ENCODE results near the gene JAGN1. TPM values are rescaled to one million over a fixed set of nuclear protein-coding genes. Genes with fewer than 3 reads are reported as not detected.

Gene JAGN1
- total RNA-seq (2022; extraction: Qiagen RNA extraction): 58.8 to 79.6 TPM (median 72.0 TPM) in 5 replicates

GRCh38 chr3:9890249-9891071 is at the start of gene JAGN1:
Gene JAGN1, plus strand, starts transcription at chr3:9890610. Its CDS starts 113 bp downstream, at chr3:9890723.

GRCh38 chr3:9843715-9844438 is 46.5 kb upstream of the JAGN1 start, which contains the start of gene RPUSD3:
Gene RPUSD3, minus strand, starts transcription at chr3:9844008. Its CDS starts 18 bp downstream, at chr3:9843990.

GRCh38 chr3:9879830-9880549 is 10.4 kb upstream of the JAGN1 start, which contains the start of gene CIDEC:
Gene CIDEC, minus strand, starts transcription at chr3:9880253. Its CDS starts 1,767 bp downstream, at chr3:9878486.

GRCh38 chr3:9902372-9903237 is 12.2 kb downstream of the JAGN1 start, which contains the start of gene IL17RE:
Gene IL17RE, plus strand, starts transcription at chr3:9902848. Its CDS starts 85 bp downstream, at chr3:9902933.

GRCh38 chr3:9916734-9917680 is 26.6 kb downstream of the JAGN1 start, which contains the start of gene IL17RC:
Gene IL17RC, plus strand, starts transcription at chr3:9917098. Its CDS starts 218 bp downstream, at chr3:9917316.

GRCh38 chr3:9933561-9934234 is 43.3 kb downstream of the JAGN1 start, which contains the start of gene CRELD1:
Gene CRELD1, plus strand, starts transcription at chr3:9933834. Its CDS starts 605 bp downstream, at chr3:9934439.

Other genes starting within 250 kb of the JAGN1 start
- gene MTMR14, start 241.1 kb upstream of the JAGN1 start, total RNA-seq (2022; extraction: Qiagen RNA extraction): 27.7 to 30.5 TPM (median 29.9 TPM) in 5 replicates
- gene CPNE9, start 186.8 kb upstream of the JAGN1 start, total RNA-seq (2022; extraction: Qiagen RNA extraction): 0.09 to 0.24 TPM (median 0.14 TPM) in 5 replicates
- gene BRPF1, start 158.9 kb upstream of the JAGN1 start, total RNA-seq (2022; extraction: Qiagen RNA extraction): 15.5 to 20.8 TPM (median 18.6 TPM) in 5 replicates
- 15.7 to 20.8 TPM (median 18.4 TPM) in 5 replicates for gene OGG1, start 140.7 kb upstream of the JAGN1 start, total RNA-seq (2022; extraction: Qiagen RNA extraction)
- gene CAMK1, start 120.7 kb upstream of the JAGN1 start, total RNA-seq (2022; extraction: Qiagen RNA extraction): 13.5 to 17.3 TPM (median 16.4 TPM) in 5 replicates
- gene TADA3, start 98.1 kb upstream of the JAGN1 start, total RNA-seq (2022; extraction: Qiagen RNA extraction): 51.7 to 59.4 TPM (median 58.8 TPM) in 5 replicates
- 141 to 238 TPM (median 145 TPM) in 5 replicates for gene ARPC4, start 97.5 kb upstream of the JAGN1 start, total RNA-seq (2022; extraction: Qiagen RNA extraction)
- 6.0 to 8.7 TPM (median 8.3 TPM) in 5 replicates for gene TTLL3, start 80.3 kb upstream of the JAGN1 start, total RNA-seq (2022; extraction: Qiagen RNA extraction)
- gene RPUSD3, start 46.6 kb upstream of the JAGN1 start, total RNA-seq (2022; extraction: Qiagen RNA extraction): 38.9 to 54.0 TPM (median 49.6 TPM) in 5 replicates
- 7.1 to 13.3 TPM (median 10.2 TPM) in 5 replicates for gene CIDEC, start 10.4 kb upstream of the JAGN1 start, total RNA-seq (2022; extraction: Qiagen RNA extraction)
- gene IL17RE, start 12.2 kb downstream of the JAGN1 start, total RNA-seq (2022; extraction: Qiagen RNA extraction): 1.1 to 1.3 TPM (median 1.1 TPM) in 5 replicates
- 15.9 to 18.8 TPM (median 17.4 TPM) in 5 replicates for gene IL17RC, start 26.5 kb downstream of the JAGN1 start, total RNA-seq (2022; extraction: Qiagen RNA extraction)
- gene CRELD1, start 43.2 kb downstream of the JAGN1 start, total RNA-seq (2022; extraction: Qiagen RNA extraction): 8.8 to 12.9 TPM (median 12.2 TPM) in 5 replicates
- gene PRRT3, start 61.8 kb downstream of the JAGN1 start, total RNA-seq (2022; extraction: Qiagen RNA extraction): 0.87 to 2.0 TPM (median 1.7 TPM) in 5 replicates
- 118 to 137 TPM (median 119 TPM) in 5 replicates for gene EMC3, start 96.2 kb downstream of the JAGN1 start, total RNA-seq (2022; extraction: Qiagen RNA extraction)
- gene FANCD2, start 135.8 kb downstream of the JAGN1 start, total RNA-seq (2022; extraction: Qiagen RNA extraction): 16.4 to 23.3 TPM (median 18.6 TPM) in 5 replicates
- not detected in 5 replicates for gene FANCD2OS, start 217.6 kb downstream of the JAGN1 start, total RNA-seq (2022; extraction: Qiagen RNA extraction)
- 173 to 183 TPM (median 177 TPM) in 5 replicates for gene BRK1, start 225.1 kb downstream of the JAGN1 start, total RNA-seq (2022; extraction: Qiagen RNA extraction)

Measured in A549 treated with CORT108297 at 1 μM for 4 hours (cell line).